Heart left ventricle (tissue), 13 donors: ENCODE results near the gene ZEB2.

Experiments
- CTCF ChIP-seq, 12 donors: fragments of 200-600 bp; sonication (generic) in 4 of 12; IDR thresholded peaks; one replicate each; pipeline versions ENCODE4 v1.5.0 to v1.8.0; 2018 to 2022; ENCODE audit warnings: antibody characterized with exemption in 12 of 12, mild to moderate bottlenecking in 5 of 12
- POLR2A ChIP-seq, 2 donors: fragments of 450-650 bp; IDR thresholded peaks; one replicate each; pipeline ENCODE4 v1.6.1; 2017; ENCODE audit warnings: antibody characterized with exemption in 2 of 2, mild to moderate bottlenecking in 2 of 2, moderate library complexity in 2 of 2
- donor health status: ischemic (EF 13 %, LVEDD 7.1; RV severe dilation, severe dysfunction).
- donor health status: DM: no; HTN: yes; CAD: no.
- donor health status: DM: no; HTN: no; CAD: no.
- donor health status: ischemic (EF 25% LVEDD 6.9; RV normal size, moderate dysfunction).
- donor health status: ischemic (EF 25% LVEDD 5.7; RV mildly dilated, moderate dysfunction).
- donor health status: ischemic (EF 35%, LVEDD 5.7; RV mildly dilated, moderate dysfunction).
- donor health status: nonischemic (EF 11% LVEDD 7.7; RV severe dilation, severe dysfunction).
- donor health status: DM: yes; HTN: yes; CAD: no.
- donor health status: PGD.
- donor health status: ischemic (EF 29% LVEDD 5.4; RV normal size, mild dysfunction).
- donor health status: nonischemic (EF 23%, LVEDD 6.1; RV moderate dilation, normal function).

- TF ChIP-seq CTCF (IDR thresholded peaks at IDR 0.05): no peak
- no peak for TF ChIP-seq POLR2A (IDR thresholded peaks at IDR 0.05)
These were observed 145.7 kb downstream of the ZEB2 start for GRCh38 chr2:144374163-144374661.
